ENCODE results near the gene B4GALNT4. TPM values are rescaled to one million over a fixed set of nuclear protein-coding genes. Genes with fewer than 3 reads are reported as not detected.
A peak's percentile ranks its signal among the peaks of the same experiment; 100 is the strongest.

The B4GALNT4 gene
- total RNA-seq, 4 donors from 2014 or later, result 7.1 to 22.2 (median 14.1) TPM

GRCh38 chr11:412641-413119 lies 43.4 kb downstream of the B4GALNT4 start:
- no peak for DNase-seq (ENCODE audit: low spot score in 2 of 2)
- Histone ChIP-seq H3K36me3 (no peaks in the 10 kb centered on the region), H3K4me1 (peaks cover 0 to 22% (median 6%) of the 10 kb centered on the region in 4 donors), H3K4me3 (no peak overlapping the region), H3K27ac (no peak overlapping the region), H3K9me3 (no peaks in the 10 kb centered on the region), H3K27me3 (peaks cover 0 to 26% of the 10 kb centered on the region in 2 donors)
- TF ChIP-seq CTCF (IDR thresholded peaks at IDR 0.05) (no peak), EP300 (IDR thresholded peaks at IDR 0.05) (no peak), POLR2A (IDR thresholded peaks at IDR 0.05) (no peak)
- 74 to 89% methylated on average over 8 to 14 of the region's 15 CpGs for WGBS, 2 donors

GRCh38 chr11:413120-414081 lies 44.1 kb downstream of the B4GALNT4 start:
- H3K36me3 ChIP-seq, result no peaks in the 10 kb centered on the region
- peaks cover 0 to 20% (median 6%) of the 10 kb centered on the region in 4 donors for H3K4me1 ChIP-seq
- H3K9me3 ChIP-seq, result no peaks in the 10 kb centered on the region
- no peak overlapping the region for H3K27ac ChIP-seq
- no peak for DNase-seq (ENCODE audit: low spot score in 2 of 2)
- no peak overlapping the region for H3K4me3 ChIP-seq
- TF ChIP-seq POLR2A (IDR thresholded peaks at IDR 0.05) (no peak), CTCF (IDR thresholded peaks at IDR 0.05) (no peak), EP300 (IDR thresholded peaks at IDR 0.05) (no peak)
- WGBS, 2 donors, result 45 to 62% methylated on average over 10 to 14 of the region's 14 CpGs
- H3K27me3 ChIP-seq, result peaks cover 0 to 34% of the 10 kb centered on the region in 2 donors

GRCh38 chr11:414318-414857 lies 45.1 kb downstream of the B4GALNT4 start:
- no peaks in the 10 kb centered on the region for H3K9me3 ChIP-seq
- H3K27me3 ChIP-seq, result peaks cover 0 to 43% of the 10 kb centered on the region in 2 donors
- H3K27ac ChIP-seq, result peak overlapping the region in 2 of 4 donors; percentile 44 to 56
- peaks cover 0 to 20% (median 6%) of the 10 kb centered on the region in 4 donors for H3K4me1 ChIP-seq
- H3K4me3 ChIP-seq, result peak overlapping the region in 3 of 4 donors; percentile 9 to 55 (median 52)
- DNase-seq (ENCODE audit: low spot score in 2 of 2), result no peak
- no peak for TF ChIP-seq EP300 (IDR thresholded peaks at IDR 0.05)
- no peak for TF ChIP-seq POLR2A (IDR thresholded peaks at IDR 0.05)
- TF ChIP-seq CTCF (IDR thresholded peaks at IDR 0.05), result no peak
- WGBS, 2 donors, result 60 to 64% methylated on average over 6 to 9 of the region's 9 CpGs
- H3K36me3 ChIP-seq, result no peaks in the 10 kb centered on the region

GRCh38 chr11:415640-416041 lies 46.3 kb downstream of the B4GALNT4 start:
- H3K27ac ChIP-seq, result peak overlapping the region in 2 of 4 donors; percentile 72 to 78
- H3K36me3 ChIP-seq, result no peaks in the 10 kb centered on the region
- WGBS, 2 donors, result 78 to 81% methylated on average over 2 to 5 of the region's 5 CpGs
- peaks cover 0 to 56% of the 10 kb centered on the region in 2 donors for H3K27me3 ChIP-seq
- DNase-seq (ENCODE audit: low spot score in 2 of 2), result no peak
- TF ChIP-seq EP300 (IDR thresholded peaks at IDR 0.05) (no peak), CTCF (IDR thresholded peaks at IDR 0.05) (no peak), POLR2A (IDR thresholded peaks at IDR 0.05) (no peak)
- peaks cover 0 to 20% (median 6%) of the 10 kb centered on the region in 4 donors for H3K4me1 ChIP-seq
- H3K4me3 ChIP-seq, result peak overlapping the region in 2 of 4 donors; percentile 52 to 55
- H3K9me3 ChIP-seq, result no peaks in the 10 kb centered on the region

Measured in tibial nerve (tissue), 4 donors.